HEK293 (cell line): Measurements from ENCODE around the gene PAK6.

Source experiments
- CTCF ChIA-PET: fragments of 350-600 bp; formaldehyde crosslinking; extraction: SDS; loops from one replicate; lab custom pipeline; 2021; ENCODE audit warnings: antibody characterized with exemption; lab: Yijun Ruan, JAX
- POLR2A ChIA-PET: fragments of 300-600 bp; formaldehyde crosslinking; extraction: SDS; loops from one replicate; lab custom pipeline; 2020; ENCODE audit warnings: antibody characterized with exemption, inconsistent platforms; lab: Yijun Ruan, JAX
- H3K27ac ChIP-seq: fragments of 200-500 bp; sonication (Bioruptor generic); 2 replicates; pipeline ENCODE4 v1.5.1; 2014; ENCODE audit warnings: low read depth, low read length, control low read depth, inconsistent platforms; ENCODE audit errors: extremely low read depth
- H3K36me3 ChIP-seq, 2 experiments: fragments of 200-500 bp in 1 of 2; sonication (Bioruptor generic) in 1 of 2; 1 replicate in 1 of 2; 2 replicates in 1 of 2; pipeline ENCODE4 v1.5.1; 2014 to 2017; ENCODE audit warnings: inconsistent platforms in 2 of 2, low read length in 2 of 2; ENCODE audit not compliant: control insufficient read depth in 2 of 2, insufficient read depth in 1 of 2
- H3K4me1 ChIP-seq: fragments of 200-500 bp; sonication (Bioruptor generic); 2 replicates; pipeline ENCODE4 v1.5.1; 2014; ENCODE audit warnings: mild to moderate bottlenecking, low read length, inconsistent platforms; ENCODE audit not compliant: control insufficient read depth, insufficient read depth
- H3K4me3 ChIP-seq: 2 replicates; pipeline ENCODE4 v1.5.1; 2011; ENCODE audit warnings: low read depth, mild to moderate bottlenecking, control low read depth, low read length, moderate library complexity
- H3K9me3 ChIP-seq: fragments of 200-500 bp; sonication (Bioruptor generic); 2 replicates; pipeline ENCODE4 v1.5.1; 2014; ENCODE audit warnings: low read depth, low read length, inconsistent platforms; ENCODE audit not compliant: control insufficient read depth, insufficient read depth
- FEZF1 ChIP-seq: fragments of 450-650 bp; formaldehyde crosslinking; IDR thresholded peaks from 2 replicates; pipeline ENCODE4 v1.5.1; 2016; ENCODE audit warnings: missing biosample characterization, missing genetic modification characterization
- GFI1B ChIP-seq: fragments of 450-650 bp; formaldehyde crosslinking; IDR thresholded peaks from 2 replicates; pipeline ENCODE4 v1.5.1; 2016; ENCODE audit warnings: missing biosample characterization, missing genetic modification characterization
- KLF7 ChIP-seq: fragments of 450-650 bp; formaldehyde crosslinking; IDR thresholded peaks from 2 replicates; pipeline ENCODE4 v1.5.1; 2016; ENCODE audit warnings: missing biosample characterization, missing genetic modification characterization, borderline replicate concordance
- KLF8 ChIP-seq: fragments of 450-650 bp; formaldehyde crosslinking; IDR thresholded peaks from 2 replicates; pipeline ENCODE4 v1.5.1; 2016; ENCODE audit warnings: missing biosample characterization, missing genetic modification characterization
- MYNN ChIP-seq: fragments of 450-650 bp; formaldehyde crosslinking; IDR thresholded peaks from 2 replicates; pipeline ENCODE4 v1.5.1; 2016; ENCODE audit warnings: missing biosample characterization, missing genetic modification characterization, borderline replicate concordance
- PRDM4 ChIP-seq: fragments of 450-650 bp; formaldehyde crosslinking; IDR thresholded peaks from 2 replicates; pipeline ENCODE4 v1.5.1; 2017; ENCODE audit warnings: missing biosample characterization, missing genetic modification characterization
- RBAK ChIP-seq: fragments of 450-650 bp; formaldehyde crosslinking; IDR thresholded peaks from 2 replicates; pipeline ENCODE4 v1.5.1; 2016; ENCODE audit warnings: missing biosample characterization, missing genetic modification characterization
- SCRT2 ChIP-seq: fragments of 450-650 bp; formaldehyde crosslinking; IDR thresholded peaks from 2 replicates; pipeline ENCODE4 v1.5.1; 2016; ENCODE audit warnings: missing biosample characterization, missing genetic modification characterization
- SP7 ChIP-seq: fragments of 450-650 bp; formaldehyde crosslinking; IDR thresholded peaks from 2 replicates; pipeline ENCODE4 v1.5.1; 2016; ENCODE audit warnings: missing biosample characterization, missing genetic modification characterization
- TRIM28 ChIP-seq: IDR thresholded peaks from 2 replicates; pipeline ENCODE4 v1.6.1; 2011; ENCODE audit warnings: low read length, control low read depth, borderline replicate concordance
- ZBTB20 ChIP-seq: fragments of 450-650 bp; formaldehyde crosslinking; IDR thresholded peaks from 2 replicates; pipeline ENCODE4 v1.5.1; 2016; ENCODE audit warnings: missing biosample characterization, missing genetic modification characterization
- ZBTB21 ChIP-seq: fragments of 450-650 bp; formaldehyde crosslinking; IDR thresholded peaks from 2 replicates; pipeline ENCODE4 v1.5.1; 2017; ENCODE audit warnings: missing biosample characterization, missing genetic modification characterization
- ZIC2 ChIP-seq: fragments of 450-650 bp; formaldehyde crosslinking; IDR thresholded peaks from 2 replicates; pipeline ENCODE4 v1.5.1; 2016; ENCODE audit warnings: missing biosample characterization, missing genetic modification characterization
- ZNF132 ChIP-seq: fragments of 450-650 bp; formaldehyde crosslinking; IDR thresholded peaks from 2 replicates; pipeline ENCODE4 v1.5.1; 2017; ENCODE audit warnings: missing biosample characterization, missing genetic modification characterization, borderline replicate concordance
- ZNF138 ChIP-seq: fragments of 450-650 bp; formaldehyde crosslinking; IDR thresholded peaks from 2 replicates; pipeline ENCODE4 v1.5.1; 2016; ENCODE audit warnings: missing biosample characterization, missing genetic modification characterization, borderline replicate concordance
- ZNF157 ChIP-seq: fragments of 450-650 bp; formaldehyde crosslinking; IDR thresholded peaks from 2 replicates; pipeline ENCODE4 v1.5.1; 2016; ENCODE audit warnings: missing biosample characterization, missing genetic modification characterization
- ZNF335 ChIP-seq: fragments of 450-650 bp; formaldehyde crosslinking; conservative IDR thresholded peaks from 2 replicates; pipeline ENCODE4 v1.5.1; 2016; ENCODE audit warnings: missing biosample characterization, missing genetic modification characterization
- ZNF423 ChIP-seq: fragments of 450-650 bp; formaldehyde crosslinking; IDR thresholded peaks from 2 replicates; pipeline ENCODE4 v1.5.1; 2016; ENCODE audit warnings: missing biosample characterization, missing genetic modification characterization
- ZNF449 ChIP-seq: fragments of 450-650 bp; formaldehyde crosslinking; IDR thresholded peaks from 2 replicates; pipeline ENCODE4 v1.5.1; 2017; ENCODE audit warnings: missing biosample characterization, mild to moderate bottlenecking, missing genetic modification characterization, moderate library complexity
- ZNF510 ChIP-seq: fragments of 450-650 bp; formaldehyde crosslinking; IDR thresholded peaks from 2 replicates; pipeline ENCODE4 v1.5.1; 2018; ENCODE audit warnings: mild to moderate bottlenecking, missing genetic modification characterization, missing biosample characterization; ENCODE audit not compliant: insufficient replicate concordance
- ZNF571 ChIP-seq: fragments of 450-650 bp; formaldehyde crosslinking; IDR thresholded peaks from 2 replicates; pipeline ENCODE4 v1.5.0; 2017; ENCODE audit warnings: missing biosample characterization, missing genetic modification characterization
- ZNF596 ChIP-seq: fragments of 450-650 bp; IDR thresholded peaks from 2 replicates; pipeline ENCODE4 v1.5.0; 2018; ENCODE audit warnings: missing biosample characterization, mild to moderate bottlenecking, missing genetic modification characterization, moderate library complexity
- ZNF600 ChIP-seq: fragments of 450-650 bp; formaldehyde crosslinking; IDR thresholded peaks from 2 replicates; pipeline ENCODE4 v1.5.1; 2016; ENCODE audit warnings: missing biosample characterization, missing genetic modification characterization
- ZNF768 ChIP-seq: fragments of 450-650 bp; formaldehyde crosslinking; IDR thresholded peaks from 2 replicates; pipeline ENCODE4 v1.5.1; 2018; ENCODE audit warnings: missing biosample characterization, mild to moderate bottlenecking, missing genetic modification characterization
- ZNF785 ChIP-seq: fragments of 450-650 bp; formaldehyde crosslinking; IDR thresholded peaks from 2 replicates; pipeline ENCODE4 v1.5.1; 2016; ENCODE audit warnings: missing biosample characterization, missing genetic modification characterization

Gene PAK6

GRCh38 chr15:40259021-40259420 is 20.2 kb downstream of the PAK6 start:
- ChIA-PET POLR2A (no interaction called here), CTCF (interaction anchor here (0.5 to 1.6 kb wide), 4 partner anchors 26 to 159 kb away, joined by 3 to 4 read pairs (median 4); no protein-coding TSS in a partner anchor)
- no peak overlapping the region for H3K27ac ChIP-seq

GRCh38 chr15:40263024-40263754 is 24.3 kb downstream of the PAK6 start:
- no peaks in the 10 kb centered on the region for H3K9me3 ChIP-seq
- CTCF ChIA-PET: interaction anchor here (0.6 to 4.9 kb wide), 3 partner anchors 11 to 46 kb away, joined by 3 to 66 read pairs (median 10); no protein-coding TSS in a partner anchor
- peak overlapping the region; percentile 34; the same call in 1 of the 2 replicates for H3K27ac ChIP-seq
- POLR2A ChIA-PET: no interaction called here
- TF ChIP-seq ZNF596 (no peak), ZBTB20 (tag by site-specific recombination) (0 out of 2 replicates have a peak, but pooled peaks have one; percentile 33), RBAK (no peak), SP7 (tag by site-specific recombination) (peak; percentile 64), ZIC2 (tag by site-specific recombination) (peak; percentile 24; the same call in 1 of the 2 replicates), FEZF1 (tag by site-specific recombination) (peak; percentile 19; the same call in 1 of the 2 replicates), ZNF335 (tag by site-specific recombination) (peak; percentile 16; the same call in 1 of the 2 replicates), KLF8 (tag by site-specific recombination) (no peak), ZNF600 (tag by site-specific recombination) (peak; percentile 79)
- H3K4me3 ChIP-seq: no peak overlapping the region
- H3K36me3 ChIP-seq: no peaks in the 10 kb centered on the region
- H3K4me1 ChIP-seq: peaks cover 22% of the 10 kb centered on the region

More at GRCh38 chr15:40259021-40259420, 20.2 kb downstream of the PAK6 start:
- H3K36me3 ChIP-seq: no peaks in the 10 kb centered on the region
- H3K4me1 ChIP-seq: peaks cover 11% of the 10 kb centered on the region
- H3K9me3 ChIP-seq: no peaks in the 10 kb centered on the region
- TF ChIP-seq SCRT2 (tag by site-specific recombination) (no peak), ZNF510 (no peak), ZNF132 (tag by site-specific recombination) (no peak), PRDM4 (tag by site-specific recombination) (no peak), ZBTB21 (no peak), MYNN (tag by site-specific recombination) (no peak), ZNF785 (tag by site-specific recombination) (no peak), TRIM28 (no peak), GFI1B (no peak), ZNF449 (tag by site-specific recombination) (no peak), ZNF138 (tag by site-specific recombination) (no peak), ZNF423 (tag by site-specific recombination) (no peak), ZNF157 (tag by site-specific recombination) (no peak), KLF7 (tag by site-specific recombination) (no peak), FEZF1 (tag by site-specific recombination) (no peak), ZNF768 (tag by site-specific recombination) (no peak), ZNF571 (tag by site-specific recombination) (no peak)
- H3K4me3 ChIP-seq: no peak overlapping the region
